Measurements from ENCODE around the gene KRTAP5-8.

DNA sequence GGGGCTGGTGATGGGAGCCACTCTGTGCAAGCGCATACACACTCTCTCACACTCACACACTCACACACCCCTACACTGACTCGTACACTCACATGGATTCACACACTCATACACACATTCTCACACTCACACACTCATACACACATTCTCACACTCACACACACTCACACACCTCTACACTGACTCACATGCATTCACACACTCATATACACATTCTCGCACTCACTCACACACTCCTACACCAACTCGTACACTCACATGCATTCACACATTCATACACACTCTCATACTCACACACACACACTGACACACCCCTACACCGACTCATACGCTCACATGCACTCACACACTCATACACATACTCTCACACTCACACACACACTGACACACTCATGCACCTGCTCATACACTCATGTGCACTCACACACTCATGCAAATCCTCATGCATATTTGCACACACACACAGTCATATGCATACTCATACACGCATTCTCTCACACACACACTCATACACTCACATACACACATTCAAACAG lies 39.7 kb downstream of the KRTAP5-8 start:
- TF ChIP-seq, protein P1, sequence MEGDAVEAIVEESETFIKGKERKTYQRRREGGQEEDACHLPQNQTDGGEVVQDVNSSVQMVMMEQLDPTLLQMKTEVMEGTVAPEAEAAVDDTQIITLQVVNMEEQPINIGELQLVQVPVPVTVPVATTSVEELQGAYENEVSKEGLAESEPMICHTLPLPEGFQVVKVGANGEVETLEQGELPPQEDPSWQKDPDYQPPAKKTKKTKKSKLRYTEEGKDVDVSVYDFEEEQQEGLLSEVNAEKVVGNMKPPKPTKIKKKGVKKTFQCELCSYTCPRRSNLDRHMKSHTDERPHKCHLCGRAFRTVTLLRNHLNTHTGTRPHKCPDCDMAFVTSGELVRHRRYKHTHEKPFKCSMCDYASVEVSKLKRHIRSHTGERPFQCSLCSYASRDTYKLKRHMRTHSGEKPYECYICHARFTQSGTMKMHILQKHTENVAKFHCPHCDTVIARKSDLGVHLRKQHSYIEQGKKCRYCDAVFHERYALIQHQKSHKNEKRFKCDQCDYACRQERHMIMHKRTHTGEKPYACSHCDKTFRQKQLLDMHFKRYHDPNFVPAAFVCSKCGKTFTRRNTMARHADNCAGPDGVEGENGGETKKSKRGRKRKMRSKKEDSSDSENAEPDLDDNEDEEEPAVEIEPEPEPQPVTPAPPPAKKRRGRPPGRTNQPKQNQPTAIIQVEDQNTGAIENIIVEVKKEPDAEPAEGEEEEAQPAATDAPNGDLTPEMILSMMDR (conservative IDR thresholded peaks at IDR 0.05) = no peak
- no peak for TF ChIP-seq EZH2 (IDR thresholded peaks at IDR 0.05; ENCODE audit: low read depth)

Measured in PC-9 (cell line).